ENCODE results near the gene IPO4. TPM values are rescaled to one million over a fixed set of nuclear protein-coding genes. Genes with fewer than 3 reads are reported as not detected.

The IPO4 gene
- total and polyA plus RNA-seq, 2 of the 13 experiments (the other 11 are each of a cell fraction or from before 2014, with no cell fraction given) = 39.0 to 179 TPM

DNA sequence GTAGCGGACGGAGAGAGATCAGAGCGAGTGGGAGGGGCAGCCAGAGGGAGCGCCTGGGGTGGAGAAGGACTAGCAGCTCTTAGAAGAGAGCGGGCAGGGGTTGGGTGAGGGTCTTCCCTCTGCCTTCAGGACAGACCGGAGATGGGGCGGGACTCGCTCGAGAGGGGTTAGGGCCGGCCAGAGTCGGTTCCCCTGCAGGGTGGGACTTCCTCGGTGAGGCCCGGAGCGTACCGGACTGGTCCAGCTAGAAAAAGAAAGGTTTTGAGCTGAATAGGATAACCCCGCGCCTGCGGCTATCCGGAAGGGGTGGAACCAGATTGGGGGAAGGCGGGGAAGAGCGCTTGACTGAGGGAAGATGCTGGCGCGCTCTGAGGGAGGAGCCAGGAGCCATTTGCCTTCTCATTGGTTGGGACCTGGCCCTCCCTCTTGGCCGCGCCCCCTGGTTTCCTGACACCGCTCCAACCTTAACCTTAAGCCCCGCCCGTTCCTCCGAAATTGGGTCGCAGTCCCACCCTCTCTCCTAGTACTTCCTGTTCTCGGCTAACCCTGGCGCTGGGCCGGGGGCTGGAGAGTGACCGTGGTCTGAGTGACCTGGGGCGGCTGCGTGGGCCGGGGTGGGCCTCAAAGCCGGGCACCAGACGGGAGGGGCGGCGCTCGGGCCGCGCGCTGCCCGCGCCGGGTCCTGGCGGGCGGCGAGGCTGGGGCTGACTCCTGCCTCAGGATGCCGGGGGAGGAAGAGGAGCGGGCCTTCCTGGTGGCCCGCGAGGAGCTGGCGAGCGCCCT lies 41.4 kb downstream of the IPO4 start, which contains the start of gene RNF31 (continued):
- TF ChIP-seq ZBTB40 (IDR thresholded peaks at IDR 0.05) = no peak
- TF ChIP-seq ZBTB40 (CRISPR knock-in tag; IDR thresholded peaks at IDR 0.05) = no peak
- peak; percentile 84 for TF ChIP-seq AGO2 (optimal IDR thresholded peaks at IDR 0.05; ENCODE audit: low read depth, low read length)
- TF ChIP-seq ZNF431 (CRISPR knock-in tag; IDR thresholded peaks at IDR 0.05; ENCODE audit: borderline replicate concordance, low read depth) = no peak
- peak; percentile 14 for TF ChIP-seq PCBP2 (optimal IDR thresholded peaks at IDR 0.05; ENCODE audit: low read depth, low read length, poor library complexity, severe bottlenecking)
- TF ChIP-seq MYNN (CRISPR knock-in tag; IDR thresholded peaks at IDR 0.05; ENCODE audit: low read depth) = peak; percentile 76; the same call in 1 of the 2 replicates
- peak; percentile 79; the same call in 1 of the 2 replicates for TF ChIP-seq ZNF724P (CRISPR knock-in tag; IDR thresholded peaks at IDR 0.05; ENCODE audit: borderline replicate concordance)
- no peak for TF ChIP-seq ZMYM2 (CRISPR knock-in tag; IDR thresholded peaks at IDR 0.05)
- no peak for TF ChIP-seq GTF2F1 (IDR thresholded peaks at IDR 0.05; ENCODE audit: low read length)
- TF ChIP-seq CCDC6 (CRISPR knock-in tag; IDR thresholded peaks at IDR 0.05) = no peak
- peak; percentile 19; the same call in 1 of the 2 replicates for TF ChIP-seq HNF4G (IDR thresholded peaks at IDR 0.05; ENCODE audit: borderline replicate concordance, low read depth, low read length)
- TF ChIP-seq HNF4G (CRISPR knock-in tag; IDR thresholded peaks at IDR 0.05; ENCODE audit: borderline replicate concordance, low read depth) = no peak; the same call in 1 of the 2 replicates
- TF ChIP-seq THAP11 (CRISPR knock-in tag; IDR thresholded peaks at IDR 0.05) = peak; percentile 89
- TF ChIP-seq ZBTB43 (CRISPR knock-in tag; conservative IDR thresholded peaks at IDR 0.05) = no peak; the same call in 1 of the 2 replicates
- TF ChIP-seq U2AF1 (optimal IDR thresholded peaks at IDR 0.05; ENCODE audit: low read depth, low read length) = peak; percentile 83
- peak; percentile 45 for TF ChIP-seq GATA4 (IDR thresholded peaks at IDR 0.05; ENCODE audit: borderline replicate concordance, low read depth)
- TF ChIP-seq, protein P1, sequence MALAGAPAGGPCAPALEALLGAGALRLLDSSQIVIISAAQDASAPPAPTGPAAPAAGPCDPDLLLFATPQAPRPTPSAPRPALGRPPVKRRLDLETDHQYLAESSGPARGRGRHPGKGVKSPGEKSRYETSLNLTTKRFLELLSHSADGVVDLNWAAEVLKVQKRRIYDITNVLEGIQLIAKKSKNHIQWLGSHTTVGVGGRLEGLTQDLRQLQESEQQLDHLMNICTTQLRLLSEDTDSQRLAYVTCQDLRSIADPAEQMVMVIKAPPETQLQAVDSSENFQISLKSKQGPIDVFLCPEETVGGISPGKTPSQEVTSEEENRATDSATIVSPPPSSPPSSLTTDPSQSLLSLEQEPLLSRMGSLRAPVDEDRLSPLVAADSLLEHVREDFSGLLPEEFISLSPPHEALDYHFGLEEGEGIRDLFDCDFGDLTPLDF (CRISPR knock-in tag; IDR thresholded peaks at IDR 0.05) = peak; percentile 46

Measured in HepG2 (cell line).